IMR-90 (cell line): ENCODE measurements around the gene CPNE1. TPM values are rescaled to one million over a fixed set of nuclear protein-coding genes. Genes with fewer than 3 reads are reported as not detected.

Experiments
- ATAC-seq: fragments of 200-7000 bp; cut with Tn5 transposase; 2 replicates; pipeline ENCODE4 v1.9.1; 2020; ENCODE audit warnings: low read depth, mild to moderate bottlenecking, moderate library complexity
- BruUV-seq: library from RNA; stranded (reverse); fragments of 400-500 nt; replicated peaks from 2 replicates; lab custom pipeline; 2021; lab: Mats Ljungman, UMichigan
- CTCF ChIA-PET: fragments of 300-600 bp; formaldehyde crosslinking; extraction: SDS; loops from one replicate; lab custom pipeline; 2021; ENCODE audit warnings: antibody characterized with exemption; lab: Yijun Ruan, JAX
- POLR2A ChIA-PET: fragments of 300-600 bp; sonication (Branson Sonifier 250); formaldehyde crosslinking; loops from one replicate; lab custom pipeline; 2022; ENCODE audit warnings: antibody characterized with exemption; ENCODE audit not compliant: unreplicated experiment; lab: Charles Lee
- DNase-seq: peaks from one replicate; pipeline ENCODE4 v3.0.0; 2013
- H2AFZ ChIP-seq: replicated peaks from 2 replicates; pipeline ENCODE3; 2013; ENCODE audit warnings: low read length, mild to moderate bottlenecking; ENCODE audit not compliant: poor library complexity
- H2AK5ac ChIP-seq: 2 replicates; pipeline ENCODE4 v1.6.1; 2013; ENCODE audit warnings: low read depth, low read length, inconsistent platforms
- H2AK9ac ChIP-seq: replicated peaks from 2 replicates; pipeline ENCODE3; 2013; ENCODE audit warnings: mild to moderate bottlenecking, low read depth, low read length, moderate library complexity; ENCODE audit not compliant: poor library complexity
- H2BK120ac ChIP-seq: 2 replicates; pipeline ENCODE4 v1.6.1; 2013; ENCODE audit warnings: low read depth, low read length, inconsistent platforms
- H2BK15ac ChIP-seq: 3 replicates; pipeline ENCODE4 v1.6.1; 2013; ENCODE audit warnings: low read depth, low read length, inconsistent platforms
- H2BK20ac ChIP-seq: 2 replicates; pipeline ENCODE4 v1.6.1; 2013; ENCODE audit warnings: low read depth, mild to moderate bottlenecking, inconsistent platforms, low read length, moderate library complexity
- H2BK5ac ChIP-seq: 2 replicates; pipeline ENCODE4 v1.6.1; 2013; ENCODE audit warnings: mild to moderate bottlenecking, low read depth, low read length, inconsistent platforms; ENCODE audit not compliant: poor library complexity, severe bottlenecking
- H3K14ac ChIP-seq: replicated peaks from 2 replicates; pipeline ENCODE4 v1.6.1; 2013; ENCODE audit warnings: low read depth, low read length, inconsistent platforms
- H3K18ac ChIP-seq: 2 replicates; pipeline ENCODE4 v1.6.1; 2013; ENCODE audit warnings: low read depth, low read length, control low read depth
- H3K23ac ChIP-seq: 2 replicates; pipeline ENCODE4 v1.6.1; 2013; ENCODE audit warnings: low read depth, low read length, inconsistent platforms
- H3K27ac ChIP-seq: 2 replicates; pipeline ENCODE4 v1.5.1; 2013; ENCODE audit warnings: mild to moderate bottlenecking, control low read depth, low read length; ENCODE audit not compliant: insufficient read depth
- H3K27me3 ChIP-seq: 2 replicates; pipeline ENCODE4 v1.6.1; 2013; ENCODE audit warnings: low read length; ENCODE audit not compliant: control insufficient read depth, insufficient read depth
- H3K36me3 ChIP-seq: 2 replicates; pipeline ENCODE4 v1.6.1; 2013; ENCODE audit warnings: low read length, mixed read lengths; ENCODE audit not compliant: control insufficient read depth, insufficient read depth
- H3K4ac ChIP-seq: 2 replicates; pipeline ENCODE4 v1.6.1; 2013; ENCODE audit warnings: low read depth, low read length, inconsistent platforms
- H3K4me1 ChIP-seq: 2 replicates; pipeline ENCODE4 v1.6.1; 2013; ENCODE audit warnings: low read length, mixed read lengths; ENCODE audit not compliant: control insufficient read depth, insufficient read depth
- H3K4me2 ChIP-seq: 2 replicates; pipeline ENCODE4 v1.6.1; 2013; ENCODE audit warnings: low read depth, mild to moderate bottlenecking, control low read depth, low read length, moderate library complexity
- H3K4me3 ChIP-seq: 2 replicates; pipeline ENCODE4 v1.5.1; 2013; ENCODE audit warnings: low read depth, mild to moderate bottlenecking, control low read depth, low read length, moderate library complexity; ENCODE audit not compliant: insufficient read depth
- H3K56ac ChIP-seq: 2 replicates; pipeline ENCODE4 v1.6.1; 2013; ENCODE audit warnings: low read length, inconsistent platforms; ENCODE audit not compliant: insufficient read depth; ENCODE audit errors: extremely low read depth
- H3K79me1 ChIP-seq, 2 experiments: 2 replicates each; pipeline ENCODE4 v1.6.1; 2013; ENCODE audit warnings: low read length in 2 of 2, inconsistent platforms in 1 of 2, low read depth in 1 of 2
- H3K9ac ChIP-seq: 2 replicates; pipeline ENCODE4 v1.6.1; 2013; ENCODE audit warnings: low read depth, low read length, control low read depth
- H3K9me1 ChIP-seq: 2 replicates; pipeline ENCODE4 v1.6.1; 2013; ENCODE audit warnings: low read length, inconsistent platforms; ENCODE audit not compliant: insufficient read depth
- H3K9me3 ChIP-seq: 2 replicates; pipeline ENCODE4 v1.6.1; 2013; ENCODE audit warnings: low read length; ENCODE audit not compliant: control insufficient read depth, insufficient read depth
- H4K20me1 ChIP-seq: 2 replicates; pipeline ENCODE4 v1.6.1; 2013; ENCODE audit warnings: low read length, inconsistent platforms; ENCODE audit not compliant: insufficient read depth
- H4K5ac ChIP-seq: 2 replicates; pipeline ENCODE4 v1.6.1; 2013; ENCODE audit warnings: mild to moderate bottlenecking, low read depth, low read length, control low read depth
- H4K8ac ChIP-seq, 2 experiments: 2 replicates each; pipeline ENCODE4 v1.6.1; 2013; ENCODE audit warnings: low read depth in 2 of 2, low read length in 2 of 2, control low read depth in 1 of 2, inconsistent platforms in 1 of 2
- H4K91ac ChIP-seq: 2 replicates; pipeline ENCODE4 v1.6.1; 2013; ENCODE audit warnings: low read depth, low read length, inconsistent platforms; ENCODE audit not compliant: insufficient read depth
- FOS ChIP-seq: fragments of 150-350 bp; IDR thresholded peaks from 2 replicates; pipeline ENCODE4 v1.6.1; 2016; ENCODE audit warnings: low read depth, low read length
- MAZ ChIP-seq: IDR thresholded peaks from 2 replicates; pipeline ENCODE4 v1.6.1; 2012; ENCODE audit warnings: low read depth, mild to moderate bottlenecking, low read length, improper control_type of control experiment, moderate library complexity, borderline replicate concordance
- MXI1 ChIP-seq: IDR thresholded peaks from 2 replicates; pipeline ENCODE4 v1.6.1; 2012; ENCODE audit warnings: low read depth, mild to moderate bottlenecking, low read length, moderate library complexity, borderline replicate concordance
- POLR2A ChIP-seq: IDR thresholded peaks from 2 replicates; pipeline ENCODE4 v1.6.1; 2012; ENCODE audit warnings: mild to moderate bottlenecking, low read depth, low read length
- RAD21 ChIP-seq: IDR thresholded peaks from 2 replicates; pipeline ENCODE4 v1.6.1; 2012; ENCODE audit warnings: low read length, improper control_type of control experiment
- WGBS, 2 experiments: methylation state at CpG; one replicate each; pipeline versions ENCODE4 v1.1.5 to v1.1.7; 2013; ENCODE audit warnings: missing lambda C conversion rate in 2 of 2; ENCODE audit not compliant: insufficient read length in 1 of 2; ENCODE audit errors: extremely low coverage in 2 of 2; 5-methylcytosine and 5-hydroxymethylcytosine counted together
- dilution Hi-C: fragments of 300-500 bp; cut with HindIII; formaldehyde crosslinking; loops from one replicate; pipeline ENCODE4 v1.14.3; 2018; ENCODE audit warnings: low sequenced_read_pairs; ENCODE audit not compliant: unreplicated experiment
- in situ Hi-C: fragments of 300-500 bp; cut with MboI; formaldehyde crosslinking; loops from 3 replicates; pipeline ENCODE4 v1.14.3; 2019; ENCODE audit warnings: low sequenced_read_pairs, inconsistent platforms, mixed read lengths
- intact Hi-C: fragments of 100-400 bp; cut with micrococcal nuclease; formaldehyde crosslinking; loops from 2 replicates; pipeline ENCODE4 v1.10.0; 2022
- polyA plus RNA-seq, 3 experiments: library from polyadenylated mRNA; depleted of rRNA; stranded (reverse); fragments of >200 nt; gene quantifications; 2 replicates each; pipeline ENCODE4 v1.2.3, GENCODE V29; 2012; ENCODE audit warnings: low replicate concordance in 1 of 3
- total RNA-seq: library from RNA; depleted of rRNA; stranded (reverse); fragments of >200 nt; gene quantifications from 2 replicates; pipeline ENCODE4 v1.2.3, GENCODE V29; 2012
- TF ChIP-seq, protein P1 (sequence below): conservative IDR thresholded peaks from 2 replicates; pipeline ENCODE4 v1.5.1; 2012; ENCODE audit warnings: mild to moderate bottlenecking, low read depth, low read length, improper control_type of control experiment

CPNE1 gene
- total and polyA plus RNA-seq, 2 of the 4 experiments (the other 2 are of a cell fraction): 163 to 165 TPM

- no peak overlapping the region for H3K56ac ChIP-seq
- H2AK5ac ChIP-seq: 0 out of 2 replicates have a peak overlapping the region, but pooled peaks have one; percentile 20
- H2BK120ac ChIP-seq: no peak overlapping the region
- H4K5ac ChIP-seq: no peak overlapping the region
- no peak overlapping the region for H3K4ac ChIP-seq
- dilution Hi-C loops: no loop called here
- H3K18ac ChIP-seq: no peak overlapping the region
- H4K8ac ChIP-seq: peak overlapping the region; percentile 3 to 69; a peak in 2 of 4 replicates
- in situ Hi-C loops: no loop called here
- peaks cover 7% of the 10 kb centered on the region; the same call in 1 of the 2 replicates for H3K9me1 ChIP-seq
- no peak overlapping the region for H2BK15ac ChIP-seq
- WGBS, 2 experiments: 4% methylated on average over 33 of the region's 49 CpGs; no CpG with 5 or more reads in 1 of the 2 experiments
- TF ChIP-seq, protein P1, sequence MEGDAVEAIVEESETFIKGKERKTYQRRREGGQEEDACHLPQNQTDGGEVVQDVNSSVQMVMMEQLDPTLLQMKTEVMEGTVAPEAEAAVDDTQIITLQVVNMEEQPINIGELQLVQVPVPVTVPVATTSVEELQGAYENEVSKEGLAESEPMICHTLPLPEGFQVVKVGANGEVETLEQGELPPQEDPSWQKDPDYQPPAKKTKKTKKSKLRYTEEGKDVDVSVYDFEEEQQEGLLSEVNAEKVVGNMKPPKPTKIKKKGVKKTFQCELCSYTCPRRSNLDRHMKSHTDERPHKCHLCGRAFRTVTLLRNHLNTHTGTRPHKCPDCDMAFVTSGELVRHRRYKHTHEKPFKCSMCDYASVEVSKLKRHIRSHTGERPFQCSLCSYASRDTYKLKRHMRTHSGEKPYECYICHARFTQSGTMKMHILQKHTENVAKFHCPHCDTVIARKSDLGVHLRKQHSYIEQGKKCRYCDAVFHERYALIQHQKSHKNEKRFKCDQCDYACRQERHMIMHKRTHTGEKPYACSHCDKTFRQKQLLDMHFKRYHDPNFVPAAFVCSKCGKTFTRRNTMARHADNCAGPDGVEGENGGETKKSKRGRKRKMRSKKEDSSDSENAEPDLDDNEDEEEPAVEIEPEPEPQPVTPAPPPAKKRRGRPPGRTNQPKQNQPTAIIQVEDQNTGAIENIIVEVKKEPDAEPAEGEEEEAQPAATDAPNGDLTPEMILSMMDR: peak; percentile 42
- TF ChIP-seq MAZ: no peak
- peak; percentile 23; the same call in 1 of the 2 replicates for TF ChIP-seq RAD21
- TF ChIP-seq FOS: no peak
- peak; percentile 76; the same call in 1 of the 2 replicates for TF ChIP-seq MXI1
- TF ChIP-seq POLR2A: peak; percentile 38; the same call in 1 of the 2 replicates
- H4K91ac ChIP-seq: no peak overlapping the region
- no peaks in the 10 kb centered on the region for H3K9me3 ChIP-seq
- peaks cover 5% of the 10 kb centered on the region; the same call in 1 of the 2 replicates for H3K36me3 ChIP-seq
- H3K4me2 ChIP-seq: peak overlapping the region; percentile 87
- H3K27me3 ChIP-seq: no peaks in the 10 kb centered on the region
- no peak overlapping the region; the same call in 1 of the 2 replicates for H3K27ac ChIP-seq
- H3K9ac ChIP-seq: peak overlapping the region; percentile 64; the same call in 1 of the 2 replicates
- intact Hi-C loops: loop anchor here (10.0 kb wide), 1 partner anchor 105 kb away; no protein-coding TSS in a partner anchor
- H2AK9ac ChIP-seq: peak overlapping the region; percentile 83
- peaks cover 0 to 20% of the 10 kb centered on the region in 2 experiments; a peak in 3 of 4 replicates for H3K79me1 ChIP-seq
- peak overlapping the region; percentile 96 for H2AFZ ChIP-seq
- H3K4me3 ChIP-seq: peak overlapping the region; percentile 73
- H2BK20ac ChIP-seq: no peak overlapping the region
- no peak overlapping the region for H2BK5ac ChIP-seq
- H3K14ac ChIP-seq: peak overlapping the region; percentile 74
- H3K4me1 ChIP-seq: peaks cover 13% of the 10 kb centered on the region
- DNase-seq (peak; percentile 78), ATAC-seq (peak; percentile 58)
- CTCF ChIA-PET: interaction anchor here (0.7 to 1.6 kb wide), 4 partner anchors 10 to 631 kb away, joined by 3 to 5 read pairs (median 4); no protein-coding TSS in a partner anchor
- POLR2A ChIA-PET: interaction anchor here (0.6 kb wide), 1 partner anchor 12 kb away, joined by 3 read pairs; no protein-coding TSS in a partner anchor
- 0 out of 2 replicates have a peak, but pooled peaks cover 11% of the 10 kb centered on the region for H4K20me1 ChIP-seq
- no TSS peak for BruUV-seq
- H3K23ac ChIP-seq: 0 out of 2 replicates have a peak overlapping the region, but pooled peaks have one; percentile 63
Observed at GRCh38 chr20:35619196-35620095, 45.3 kb downstream of the CPNE1 start.
